ENCODE measurements around the gene RAPGEF4. TPM values are rescaled to one million over a fixed set of nuclear protein-coding genes. Genes with fewer than 3 reads are reported as not detected.

The RAPGEF4 gene
- total RNA-seq, 1 experiment from 2014 or later: 1.4 TPM

GRCh38 chr2:172931256-172931894 is 195.7 kb downstream of the RAPGEF4 start:
- Histone ChIP-seq H3K79me2 (ENCODE audit: insufficient read depth, low read length) (no peaks in the 10 kb centered on the region), H2BK120ac (ENCODE audit: low read depth, low read length, poor library complexity, severe bottlenecking) (no peak overlapping the region), H4K91ac (ENCODE audit: insufficient read length, low read depth, low read length) (no peak overlapping the region), H3K27me3 (ENCODE audit: insufficient read depth, low read length) (no peaks in the 10 kb centered on the region), H4K20me1 (ENCODE audit: control insufficient read depth, insufficient read depth, insufficient read length) (no peaks in the 10 kb centered on the region), H4K8ac (replicated peaks; ENCODE audit: insufficient read length, low read depth, low read length) (no peak overlapping the region), H3T11ph (ENCODE audit: low read length) (no peak overlapping the region), H2BK12ac (ENCODE audit: insufficient read length, low read depth, low read length) (no peak overlapping the region), H3K79me1 (ENCODE audit: insufficient read depth, low read depth, low read length, poor library complexity, severe bottlenecking) (no peaks in the 10 kb centered on the region), H3K4me1 (ENCODE audit: insufficient read depth, low read length) (peaks cover 2% of the 10 kb centered on the region; the same call in 1 of the 2 replicates), H3K14ac (ENCODE audit: insufficient read depth, low read length) (no peak overlapping the region), H2AFZ (ENCODE audit: low read length) (no peak overlapping the region), H3K18ac (ENCODE audit: insufficient read length, low read depth, low read length) (no peak overlapping the region), H2BK5ac (ENCODE audit: insufficient read length, low read length) (no peak overlapping the region), H2AK5ac (ENCODE audit: insufficient read length, low read length) (no peak overlapping the region), H3K4ac (ENCODE audit: low read depth, low read length) (no peak overlapping the region), H3K4me2 (ENCODE audit: insufficient read depth, insufficient read length, low read length) (peak overlapping the region; percentile 36), H3K23me2 (ENCODE audit: insufficient read length, low read depth, low read length, poor library complexity, severe bottlenecking) (no peaks in the 10 kb centered on the region), H3K27ac (ENCODE audit: insufficient read length, low read depth, low read length) (no peak overlapping the region), H2BK20ac (ENCODE audit: low read depth, low read length, poor library complexity, severe bottlenecking) (no peak overlapping the region), H3K23ac (ENCODE audit: insufficient read length, low read depth, low read length) (no peak overlapping the region), H2BK15ac (ENCODE audit: low read depth, low read length) (no peak overlapping the region), H4K5ac (ENCODE audit: insufficient read length, low read depth, low read length) (no peak overlapping the region), H3K56ac (ENCODE audit: insufficient read length, low read depth, low read length) (no peak overlapping the region), H3K9ac (ENCODE audit: extremely low read depth, insufficient read length, low read length) (no peak overlapping the region), H3K9me3 (ENCODE audit: control insufficient read depth, low read depth, low read length) (no peaks in the 10 kb centered on the region)
- Mint-ChIP-seq H3K36me3 (ENCODE audit: insufficient read depth in 1 of 3, low read depth in 3 of 3) (no peaks in the 10 kb centered on the region), H3K9me3 (no peaks in the 10 kb centered on the region; a peak in 1 of 5 replicates), H3K27me3 (ENCODE audit: low read depth) (no peaks in the 10 kb centered on the region), H3K4me3 (peak overlapping the region in 1 of 2 experiments; percentile 4; a peak in 2 of 5 replicates), H3K4me1 (peaks cover 19 to 32% of the 10 kb centered on the region in 2 experiments), H3K27ac (peak overlapping the region in 1 of 3 experiments; percentile 87; a peak in 3 of 7 replicates)
- no CpG with 5 or more reads among the region's 7 CpGs for WGBS (ENCODE audit: extremely low coverage, insufficient read length, low lambda C conversion rate)
- TF ChIP-seq CTCF (conservative IDR thresholded peaks at IDR 0.05): no peak
- DNase-seq: no peak
